Activated T-cell treated with anti-CD3 and anti-CD28 coated beads, Interleukin-2, amount 50 U/mL, for 4 hours (primary cell): Measurements from ENCODE around the gene USP49. TPM values are rescaled to one million over a fixed set of nuclear protein-coding genes. Genes with fewer than 3 reads are reported as not detected.

ENCODE experiments used
- ATAC-seq, 2 donors: fragments of 200-7000 bp; cut with Tn5 transposase; one replicate each; pipeline ENCODE4 v1.10.0; 2021
- DNase-seq: peaks from one replicate; pipeline ENCODE4 v3.0.0-alpha.2; 2020
- H3K27me3 Mint-ChIP-seq: one replicate; pipeline ENCODE4 v1.8.0; 2021; ENCODE audit warnings: low read depth, mixed read lengths
- H3K36me3 Mint-ChIP-seq: one replicate; pipeline ENCODE4 v1.8.0; 2022; ENCODE audit warnings: mixed read lengths; ENCODE audit not compliant: insufficient read depth
- H3K4me1 Mint-ChIP-seq: one replicate; pipeline ENCODE4 v1.8.0; 2021; ENCODE audit warnings: low read depth, mixed read lengths
- H3K4me3 Mint-ChIP-seq: one replicate; pipeline ENCODE4 v1.8.0; 2021; ENCODE audit warnings: mild to moderate bottlenecking, moderate library complexity, mixed read lengths
- H3K9me3 Mint-ChIP-seq: one replicate; pipeline ENCODE4 v1.8.0; 2021; ENCODE audit warnings: mixed read lengths
- total RNA-seq, 3 donors: library from RNA; stranded (reverse); gene quantifications; one replicate each; pipeline ENCODE4 v1.2.1, GENCODE V29; 2021

USP49 gene
- total RNA-seq, 3 donors from 2014 or later: 3.7 to 4.5 (median 4.4) TPM

DNA sequence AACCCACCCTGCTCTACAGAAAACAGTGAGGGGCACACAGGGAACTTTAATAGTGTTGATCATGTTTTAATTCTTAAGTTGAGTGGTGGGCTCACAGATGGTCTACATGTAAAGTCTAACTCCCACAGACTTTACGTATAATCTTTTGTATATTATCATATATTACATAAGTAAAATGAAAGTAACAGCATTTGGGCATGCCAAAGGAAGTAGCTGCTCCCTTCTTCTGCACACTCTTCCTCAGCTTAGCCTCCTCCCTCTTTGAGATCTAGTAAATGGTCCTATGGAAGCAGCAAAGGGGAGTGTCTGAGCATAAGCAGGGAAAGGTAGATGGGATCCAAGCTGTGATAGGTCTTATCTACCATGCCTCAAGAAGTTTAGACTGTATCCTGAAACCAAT is 14.6 kb upstream of the USP49 start:
- Mint-ChIP-seq H3K4me3 (no peak overlapping the region), H3K9me3 (no peaks in the 10 kb centered on the region), H3K4me1 (peaks cover 8% of the 10 kb centered on the region), H3K27me3 (no peaks in the 10 kb centered on the region), H3K36me3 (peaks cover 41% of the 10 kb centered on the region)
- DNase-seq: no peak
- no peak for ATAC-seq

DNA sequence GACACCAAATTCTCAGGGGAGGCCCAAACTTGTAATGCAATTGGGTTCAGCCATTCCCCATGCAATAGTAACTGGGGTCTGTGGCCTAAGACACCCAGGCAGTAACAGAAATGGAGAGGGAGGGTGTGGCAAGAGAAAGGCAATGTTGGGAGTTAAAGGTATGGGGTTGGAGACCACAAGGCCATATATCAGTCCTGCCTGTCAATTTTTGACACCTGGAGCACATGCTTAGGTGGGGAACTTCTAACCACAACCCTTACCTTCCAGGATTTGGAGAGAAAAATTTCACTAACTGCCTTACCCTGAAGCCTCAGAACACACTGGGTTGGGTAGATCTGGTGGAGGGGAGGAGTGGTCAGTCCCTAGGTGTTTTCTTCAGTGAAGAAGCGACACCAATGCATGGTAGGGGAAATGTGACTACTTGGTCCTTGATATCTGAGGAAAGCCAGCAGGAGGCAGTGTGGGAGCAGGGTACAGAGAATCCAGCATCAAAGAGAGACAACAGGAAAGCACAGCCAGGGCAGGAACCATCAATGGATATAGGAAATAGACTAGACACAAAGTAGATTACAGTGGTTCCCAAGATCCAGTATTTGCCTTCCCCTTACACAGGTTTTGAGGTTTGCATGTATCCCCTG is 6.8 kb upstream of the USP49 start:
- peak; percentile 56 for DNase-seq
- Mint-ChIP-seq H3K9me3 (no peaks in the 10 kb centered on the region), H3K4me1 (peaks cover 14% of the 10 kb centered on the region), H3K27me3 (no peaks in the 10 kb centered on the region), H3K4me3 (no peak overlapping the region), H3K36me3 (peaks cover 10% of the 10 kb centered on the region)
- ATAC-seq: peak; percentile 59 to 77

DNA sequence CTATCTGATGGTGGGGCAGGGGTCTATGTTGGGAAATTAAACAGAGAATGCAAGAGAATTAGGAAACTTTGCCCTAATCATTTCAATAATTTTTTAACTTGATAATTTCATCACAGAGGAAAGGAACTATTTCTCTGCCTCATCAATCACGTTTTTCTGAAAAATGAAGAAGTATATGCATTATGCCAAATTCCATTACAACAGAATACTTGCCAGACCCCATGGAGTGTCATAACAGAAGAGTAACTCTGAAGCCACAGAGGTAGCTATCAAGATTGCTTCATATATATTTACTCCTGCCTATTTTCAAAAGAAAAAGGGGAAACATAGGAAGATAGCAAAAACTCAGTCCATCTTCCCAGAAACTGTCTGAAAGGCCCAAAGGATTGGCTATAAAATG is 5.7 kb upstream of the USP49 start:
- Mint-ChIP-seq H3K4me1 (peaks cover 20% of the 10 kb centered on the region), H3K36me3 (peaks cover 4% of the 10 kb centered on the region), H3K27me3 (no peaks in the 10 kb centered on the region), H3K4me3 (no peak overlapping the region), H3K9me3 (no peaks in the 10 kb centered on the region)
- ATAC-seq (no peak), DNase-seq (no peak)

DNA sequence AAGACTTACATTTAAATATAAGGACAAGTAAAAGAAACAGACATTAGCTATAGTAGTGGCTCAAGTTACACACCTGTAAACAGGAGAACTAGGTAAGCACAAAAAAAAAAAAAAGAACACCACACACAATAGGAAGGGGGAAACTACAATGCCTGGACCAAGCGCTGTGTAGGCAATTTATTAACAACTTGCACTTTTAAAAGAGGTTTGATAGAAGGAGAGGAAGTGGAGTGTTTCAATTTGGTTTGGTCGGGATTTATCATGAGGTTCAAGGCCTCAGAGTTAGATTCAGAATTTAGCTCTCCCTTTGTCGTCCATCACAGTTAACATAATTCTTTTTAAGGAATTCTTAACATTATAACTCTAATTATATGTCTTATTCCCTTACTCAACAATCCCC is 1.1 kb upstream of the USP49 start:
- Mint-ChIP-seq H3K36me3 (no peaks in the 10 kb centered on the region), H3K9me3 (no peaks in the 10 kb centered on the region), H3K27me3 (no peaks in the 10 kb centered on the region), H3K4me3 (no peak overlapping the region), H3K4me1 (peaks cover 9% of the 10 kb centered on the region)
- no peak for DNase-seq
- ATAC-seq: no peak

DNA sequence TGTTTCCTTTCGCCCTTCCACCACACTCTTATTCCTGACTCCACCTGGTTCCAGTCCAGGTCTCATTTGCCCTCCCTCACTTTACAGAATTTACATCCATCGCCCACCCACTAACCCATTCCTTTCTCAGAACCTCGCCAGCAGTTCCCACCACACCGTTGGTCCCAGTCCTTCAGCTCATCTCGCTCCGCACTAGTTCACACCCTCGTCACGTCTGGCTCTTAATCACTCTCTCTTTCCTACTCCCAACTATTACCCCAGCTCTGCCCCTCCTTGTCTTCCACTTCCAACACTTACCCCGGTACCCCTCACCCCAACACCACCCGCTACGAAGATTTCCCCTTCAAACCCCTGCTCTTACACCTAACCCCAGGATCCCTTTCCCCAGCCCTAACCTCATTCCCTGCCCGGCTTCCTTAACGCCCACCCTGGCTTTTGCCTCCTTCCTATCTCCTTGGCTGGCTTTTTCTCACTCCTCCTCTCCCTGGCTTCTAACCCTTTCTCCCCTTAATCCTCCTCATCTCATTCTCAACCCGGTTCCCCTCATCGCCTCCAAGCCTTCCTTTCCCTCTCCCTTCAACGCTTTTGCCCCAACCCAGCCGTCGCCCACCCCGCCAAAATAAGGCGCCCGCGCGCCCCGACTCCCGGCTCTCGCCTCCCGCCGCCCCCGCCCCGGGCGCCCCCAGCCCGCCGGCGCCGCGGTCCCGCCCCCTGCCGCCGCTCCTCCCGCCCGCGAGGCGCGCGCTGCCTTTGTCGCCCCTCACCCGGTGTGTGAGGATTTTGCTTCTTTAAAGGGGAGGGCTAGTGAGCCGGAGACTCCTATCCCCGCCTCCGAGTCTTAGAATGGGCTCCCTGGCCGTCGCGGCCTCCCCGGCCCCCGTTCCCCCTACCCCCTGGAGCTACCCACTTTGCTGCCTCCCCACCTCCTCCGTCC is 542 bp downstream of the USP49 start:
- Mint-ChIP-seq H3K9me3 (no peaks in the 10 kb centered on the region), H3K27me3 (no peaks in the 10 kb centered on the region), H3K4me1 (peaks cover 9% of the 10 kb centered on the region), H3K4me3 (no peak overlapping the region), H3K36me3 (no peaks in the 10 kb centered on the region)
- DNase-seq (no peak), ATAC-seq (peak; percentile 58 to 65)

DNA sequence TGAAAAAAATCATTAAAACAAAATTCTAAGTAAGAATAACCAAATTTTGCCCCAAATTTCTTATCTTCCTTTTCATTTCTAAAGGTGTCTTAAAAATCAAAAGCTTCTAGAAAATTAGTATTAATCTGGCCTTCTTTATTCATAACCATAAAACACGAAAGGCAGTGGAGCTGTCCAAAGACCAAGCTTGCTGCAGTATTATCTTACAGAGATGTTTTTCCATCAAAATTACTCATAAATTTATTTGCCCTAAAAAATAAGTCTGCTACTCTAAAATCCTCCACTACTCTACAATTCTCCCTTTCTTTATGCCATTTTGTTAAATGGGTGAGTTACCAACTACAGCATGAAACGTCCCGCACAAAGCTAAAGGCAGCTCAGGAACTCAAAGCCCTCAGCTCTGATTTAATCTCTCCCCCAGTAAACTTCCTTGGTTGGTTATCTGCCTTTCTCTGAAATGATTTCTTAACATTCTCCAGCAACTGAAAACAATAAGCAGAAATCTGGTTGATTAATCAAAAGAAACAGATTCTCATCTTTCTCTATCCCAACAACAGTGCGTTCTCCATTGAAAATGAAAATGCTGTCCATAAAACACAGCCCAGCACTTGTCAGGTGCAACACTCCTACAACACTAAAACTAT is 2.1 kb downstream of the USP49 start:
- DNase-seq (no peak), ATAC-seq (no peak)
- no peaks in the 10 kb centered on the region for H3K27me3 Mint-ChIP-seq
- no peak overlapping the region for H3K4me3 Mint-ChIP-seq
- no peaks in the 10 kb centered on the region for H3K9me3 Mint-ChIP-seq
- peaks cover 9% of the 10 kb centered on the region for H3K4me1 Mint-ChIP-seq
- no peaks in the 10 kb centered on the region for H3K36me3 Mint-ChIP-seq

DNA sequence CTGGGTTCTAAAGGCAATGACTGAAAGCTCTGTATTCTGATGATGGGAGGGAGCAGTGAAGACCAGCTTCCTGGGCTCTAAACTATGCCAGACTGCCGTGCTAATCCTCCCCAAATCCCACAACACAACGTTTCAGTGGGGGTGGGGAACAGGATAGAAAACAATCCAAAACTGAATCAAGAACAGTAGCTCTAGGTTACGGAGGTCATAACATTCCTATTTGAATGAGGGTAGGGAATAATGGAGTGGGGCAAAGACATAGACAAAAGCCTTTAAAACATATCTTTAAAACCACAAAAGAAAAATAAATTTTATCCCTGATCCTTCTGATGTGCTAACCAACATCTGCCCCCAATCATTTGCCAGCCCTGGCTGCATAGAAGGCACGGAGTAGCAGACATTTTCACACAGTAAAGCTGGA is 7.8 kb downstream of the USP49 start:
- Mint-ChIP-seq H3K36me3 (no peaks in the 10 kb centered on the region), H3K4me3 (no peak overlapping the region), H3K4me1 (no peaks in the 10 kb centered on the region), H3K9me3 (no peaks in the 10 kb centered on the region), H3K27me3 (no peaks in the 10 kb centered on the region)
- no peak for DNase-seq
- ATAC-seq: no peak

DNA sequence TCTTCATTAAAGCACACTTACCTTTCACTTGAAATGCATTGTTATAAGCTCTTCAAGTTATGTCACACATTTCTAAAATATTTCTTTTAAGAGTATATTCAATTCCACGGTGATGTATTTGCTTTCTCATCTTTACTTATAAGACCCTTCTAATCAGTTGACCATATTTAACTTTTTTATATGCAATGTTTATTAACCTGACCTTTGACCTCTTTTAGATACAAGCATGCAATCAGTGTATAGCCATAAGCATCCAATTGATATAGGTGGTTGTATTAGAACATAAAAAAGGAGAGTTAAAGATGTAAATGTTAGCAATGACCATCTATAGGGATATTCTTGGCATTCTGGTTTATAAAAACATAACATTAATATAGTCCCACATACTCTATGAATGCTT is 9.2 kb downstream of the USP49 start:
- H3K27me3 Mint-ChIP-seq: no peaks in the 10 kb centered on the region
- no peak for ATAC-seq
- DNase-seq: no peak
- H3K4me1 Mint-ChIP-seq: no peaks in the 10 kb centered on the region
- no peaks in the 10 kb centered on the region for H3K36me3 Mint-ChIP-seq
- H3K4me3 Mint-ChIP-seq: no peak overlapping the region
- H3K9me3 Mint-ChIP-seq: no peaks in the 10 kb centered on the region

DNA sequence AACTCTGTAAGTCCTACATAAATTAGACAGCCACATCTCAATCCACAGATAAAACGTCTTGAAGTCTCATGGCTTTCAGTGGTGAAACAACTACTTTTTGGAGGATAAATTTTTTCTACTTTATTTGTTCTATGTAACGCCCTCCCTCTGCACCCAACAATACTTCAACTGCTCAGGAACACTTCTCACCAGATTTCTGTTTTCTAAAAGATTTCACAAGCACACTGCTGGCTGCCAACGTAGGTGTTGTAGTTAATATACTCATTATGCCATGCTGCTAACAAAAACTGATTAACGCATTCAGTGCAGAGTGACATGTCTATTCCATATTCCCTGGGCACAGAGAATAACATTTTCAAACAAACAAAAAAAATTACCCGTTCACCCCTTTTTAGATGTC is 10.2 kb downstream of the USP49 start:
- H3K36me3 Mint-ChIP-seq: no peaks in the 10 kb centered on the region
- no peak overlapping the region for H3K4me3 Mint-ChIP-seq
- H3K4me1 Mint-ChIP-seq: no peaks in the 10 kb centered on the region
- ATAC-seq: no peak
- H3K9me3 Mint-ChIP-seq: no peaks in the 10 kb centered on the region
- no peak for DNase-seq
- no peaks in the 10 kb centered on the region for H3K27me3 Mint-ChIP-seq

DNA sequence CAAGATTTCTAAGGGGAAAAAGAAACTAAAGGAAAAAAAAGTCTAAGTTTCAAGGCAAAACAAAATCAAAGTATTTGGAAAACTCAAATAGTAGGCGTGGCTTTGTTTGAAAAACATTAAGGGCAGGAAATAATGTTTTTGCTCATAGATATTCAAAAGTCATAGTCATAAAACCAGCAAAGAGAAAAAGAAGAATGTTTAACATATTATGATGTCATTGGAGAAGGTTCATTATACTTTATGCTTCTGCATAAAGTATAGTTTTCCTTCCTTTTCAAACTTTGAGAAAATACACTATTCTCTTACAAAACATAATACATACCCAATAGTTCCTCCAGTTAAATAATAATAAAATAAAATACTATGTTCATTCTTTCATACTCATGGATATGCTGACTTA is 13.7 kb downstream of the USP49 start:
- H3K4me3 Mint-ChIP-seq: no peak overlapping the region
- ATAC-seq (no peak), DNase-seq (no peak)
- no peaks in the 10 kb centered on the region for H3K9me3 Mint-ChIP-seq
- H3K4me1 Mint-ChIP-seq: no peaks in the 10 kb centered on the region
- H3K36me3 Mint-ChIP-seq: no peaks in the 10 kb centered on the region
- H3K27me3 Mint-ChIP-seq: no peaks in the 10 kb centered on the region

DNA sequence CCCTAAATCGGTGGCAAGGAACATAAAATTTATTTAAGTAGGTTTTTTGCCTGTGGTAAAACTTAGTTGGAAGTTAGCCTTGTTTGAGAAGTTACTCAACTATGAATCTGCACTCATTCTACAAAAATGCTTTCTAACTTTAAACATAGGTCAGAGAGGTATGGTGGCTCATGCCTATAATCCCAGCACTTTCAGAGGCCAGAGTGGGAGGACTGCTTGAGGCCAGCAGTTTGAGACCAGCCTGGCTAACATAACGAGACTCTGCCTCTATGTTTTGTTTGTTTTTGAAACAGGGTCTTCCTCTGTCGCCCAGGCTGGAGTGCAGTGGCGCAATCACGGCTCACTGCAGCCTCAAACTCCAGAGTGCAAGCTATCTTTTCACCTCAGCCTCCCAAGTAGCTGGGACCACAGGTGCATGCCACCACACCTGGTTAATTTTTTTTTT is 16.2 kb downstream of the USP49 start:
- H3K36me3 Mint-ChIP-seq: no peaks in the 10 kb centered on the region
- no peaks in the 10 kb centered on the region for H3K27me3 Mint-ChIP-seq
- no peak for DNase-seq
- H3K9me3 Mint-ChIP-seq: no peaks in the 10 kb centered on the region
- ATAC-seq: no peak
- H3K4me1 Mint-ChIP-seq: no peaks in the 10 kb centered on the region
- no peak overlapping the region for H3K4me3 Mint-ChIP-seq

DNA sequence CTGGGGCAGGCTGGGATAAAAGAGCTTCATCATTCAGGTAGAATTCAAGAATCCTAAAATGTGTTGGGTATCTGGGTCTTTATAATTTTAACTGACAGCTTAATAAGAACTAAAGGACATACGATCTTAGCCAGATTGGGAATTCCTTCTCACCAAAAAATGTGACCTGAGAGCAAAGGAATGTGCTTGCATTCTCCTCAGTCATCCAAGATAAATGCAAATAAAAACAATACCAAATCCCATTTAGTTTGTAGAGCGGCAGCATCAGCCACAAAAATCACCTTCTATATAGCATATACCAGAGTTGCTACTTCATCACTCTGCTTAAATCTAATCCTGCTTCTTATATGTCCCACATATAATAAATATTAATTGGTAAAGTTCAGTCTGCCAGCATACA is 16.9 kb downstream of the USP49 start:
- DNase-seq (no peak), ATAC-seq (no peak)
- Mint-ChIP-seq H3K27me3 (no peaks in the 10 kb centered on the region), H3K4me1 (no peaks in the 10 kb centered on the region), H3K36me3 (no peaks in the 10 kb centered on the region), H3K4me3 (no peak overlapping the region), H3K9me3 (no peaks in the 10 kb centered on the region)

DNA sequence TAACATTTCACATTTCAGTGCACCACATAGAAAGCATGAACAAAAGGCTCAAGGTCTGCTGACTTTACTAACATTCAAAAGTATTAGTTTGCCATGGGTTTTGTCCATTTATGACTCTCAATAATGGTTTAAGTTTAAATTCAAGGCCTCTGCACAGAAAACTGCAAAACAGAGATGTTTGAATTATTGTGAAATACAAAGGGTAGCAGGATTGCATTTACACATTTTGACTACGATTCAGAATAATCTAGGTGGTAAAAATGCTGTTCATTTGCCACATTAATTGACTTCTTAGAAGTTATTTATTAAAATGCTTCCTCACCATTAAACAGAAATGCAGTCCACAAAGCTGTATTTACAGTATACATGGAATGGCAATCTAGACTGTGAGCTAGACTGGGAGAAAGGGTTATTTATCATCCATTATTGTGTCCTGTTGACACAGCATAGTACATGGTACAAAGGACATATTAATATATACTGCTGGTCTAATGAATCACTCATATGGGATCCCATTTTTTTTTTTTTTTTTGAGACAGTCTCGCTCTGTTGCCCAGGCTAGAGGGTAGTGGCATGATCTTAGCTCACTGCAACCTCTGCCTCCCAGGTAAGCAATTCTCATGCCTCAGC is 18.0 kb downstream of the USP49 start:
- Mint-ChIP-seq H3K4me3 (no peak overlapping the region), H3K4me1 (no peaks in the 10 kb centered on the region), H3K36me3 (no peaks in the 10 kb centered on the region), H3K9me3 (no peaks in the 10 kb centered on the region), H3K27me3 (no peaks in the 10 kb centered on the region)
- ATAC-seq (no peak), DNase-seq (no peak)

DNA sequence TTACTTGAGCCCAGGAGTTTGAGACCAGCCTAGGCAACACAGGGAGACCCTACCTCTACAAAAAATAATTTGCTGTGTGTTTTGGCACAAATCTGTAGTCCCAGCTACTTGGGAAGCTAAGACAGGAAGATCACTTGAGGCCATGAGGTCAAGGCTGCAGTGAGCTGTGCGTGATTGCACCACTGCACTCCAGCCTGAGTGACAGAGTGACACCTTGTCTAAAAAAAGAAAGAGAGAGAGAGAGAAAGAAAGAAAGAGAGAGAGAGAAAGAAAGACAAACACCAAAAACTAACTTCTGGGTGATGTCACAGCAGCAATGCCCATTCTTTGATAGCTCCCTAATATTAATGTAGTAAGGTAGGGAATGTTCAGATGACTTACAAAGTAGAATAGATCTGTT is 20.4 kb downstream of the USP49 start:
- Mint-ChIP-seq H3K9me3 (no peaks in the 10 kb centered on the region), H3K4me1 (no peaks in the 10 kb centered on the region), H3K4me3 (no peak overlapping the region), H3K36me3 (peaks cover 1% of the 10 kb centered on the region), H3K27me3 (no peaks in the 10 kb centered on the region)
- DNase-seq: no peak
- no peak for ATAC-seq
